Airway epithelial cell (primary cell): ENCODE results near the gene RPL10A. TPM values are rescaled to one million over a fixed set of nuclear protein-coding genes. Genes with fewer than 3 reads are reported as not detected.

Source experiments
- total RNA-seq: library from RNA; depleted of rRNA; stranded (reverse); fragments of >200 nt; gene quantifications from 2 replicates; pipeline ENCODE4 v1.2.3, GENCODE V29; 2015

Gene RPL10A
- 1,675 and 1,937 TPM in 2 replicates for total RNA-seq

DNA sequence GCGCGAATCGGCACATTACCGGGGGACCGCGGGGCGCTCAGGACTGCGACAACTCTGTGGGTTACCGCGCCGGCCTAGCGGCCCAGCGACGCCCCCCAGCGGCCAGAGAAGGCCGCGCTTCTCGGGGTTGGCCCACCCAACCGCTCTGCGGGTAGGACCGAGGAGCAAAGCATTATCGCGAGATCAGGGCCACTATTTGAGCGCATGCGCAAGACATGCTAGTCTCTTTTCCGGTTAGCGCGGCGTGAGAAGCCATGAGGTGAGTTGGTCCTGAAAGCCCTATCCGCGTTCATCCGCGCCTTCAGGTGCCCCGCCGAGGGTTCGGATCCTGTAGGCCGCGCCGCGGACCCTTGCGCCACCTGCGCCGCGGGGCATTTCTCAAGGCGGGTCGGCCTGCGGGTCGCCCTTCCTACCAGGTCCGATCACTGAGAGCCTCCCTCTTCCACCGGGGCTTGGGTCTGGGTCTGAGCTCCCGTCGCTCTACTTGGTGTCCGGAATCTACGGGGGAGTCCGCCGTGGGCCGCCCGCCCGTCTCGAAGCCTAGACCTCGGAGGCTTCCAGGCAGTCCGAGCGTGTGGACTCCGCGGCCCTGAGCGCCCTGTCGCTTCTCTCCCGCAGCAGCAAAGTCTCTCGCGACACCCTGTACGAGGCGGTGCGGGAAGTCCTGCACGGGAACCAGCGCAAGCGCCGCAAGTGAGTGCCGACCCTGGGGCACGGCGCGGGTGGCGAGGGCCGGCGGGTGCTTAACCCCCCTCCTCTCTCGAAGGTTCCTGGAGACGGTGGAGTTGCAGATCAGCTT is at the start of gene RPL10A:
Gene RPL10A (plus strand): TSS at position 221 of the 799 bp plus-strand sequence. CDS start 34 bp downstream, at position 255.

GRCh38 chr6:35452183-35453090 is 15.8 kb upstream of the RPL10A start, which contains the start of gene FANCE:
Gene FANCE (plus strand): TSS chr6:35452338. CDS start chr6:35452546, 208 bp downstream.

GRCh38 chr6:35496841-35497570 is 28.8 kb downstream of the RPL10A start, which contains the start of gene TEAD3:
Gene TEAD3 (minus strand): TSS chr6:35497079.

GRCh38 chr6:35512740-35513139 is 44.5 kb downstream of the RPL10A start, which contains the start of gene TULP1:
Gene TULP1 (minus strand): TSS chr6:35512896. CDS start chr6:35512858, 38 bp downstream.

Other genes with a start within 250 kb of the RPL10A start
- 10.4 and 10.7 TPM in 2 replicates for gene ZNF76, start 208.7 kb upstream of the RPL10A start, total RNA-seq
- gene DEF6, start 170.6 kb upstream of the RPL10A start, total RNA-seq, result 37.3 and 40.5 TPM in 2 replicates
- 27.0 and 36.7 TPM in 2 replicates for gene PPARD, start 125.8 kb upstream of the RPL10A start, total RNA-seq
- gene FANCE, start 16.1 kb upstream of the RPL10A start, total RNA-seq, result 20.3 and 20.8 TPM in 2 replicates
- 13.4 and 22.1 TPM in 2 replicates for gene TEAD3, start 28.7 kb downstream of the RPL10A start, total RNA-seq
- 0.09 TPM in 1 of 2 replicates, not detected in the other for gene TULP1, start 44.5 kb downstream of the RPL10A start, total RNA-seq
- gene FKBP5, start 220.5 kb downstream of the RPL10A start, total RNA-seq, result 64.7 and 84.9 TPM in 2 replicates